Mesothelial cell of epicardium (in vitro differentiated cells): ENCODE measurements around the gene DENND1B. TPM values are rescaled to one million over a fixed set of nuclear protein-coding genes. Genes with fewer than 3 reads are reported as not detected.
A peak's percentile ranks its signal among the peaks of the same experiment; 100 is the strongest.

ENCODE experiments used
- DNase-seq, 2 experiments: peaks; one replicate each; pipeline ENCODE4 v3.0.0; 2021; ENCODE audit warnings: low spot score in 2 of 2; ENCODE audit not compliant: unreplicated experiment in 2 of 2
- H3K27ac Mint-ChIP-seq: 2 replicates; pipeline ENCODE4 v1.8.0; 2021; ENCODE audit warnings: mixed read lengths
- H3K27me3 Mint-ChIP-seq: 2 replicates; pipeline ENCODE4 v1.8.0; 2021; ENCODE audit warnings: low read depth, mixed read lengths
- H3K36me3 Mint-ChIP-seq: 2 replicates; pipeline ENCODE4 v1.8.0; 2021; ENCODE audit warnings: mixed read lengths
- H3K4me1 Mint-ChIP-seq: 2 replicates; pipeline ENCODE4 v1.8.0; 2021; ENCODE audit warnings: mixed read lengths
- H3K4me3 Mint-ChIP-seq: 2 replicates; pipeline ENCODE4 v1.8.0; 2021; ENCODE audit warnings: mild to moderate bottlenecking, moderate library complexity, mixed read lengths
- H3K9me3 Mint-ChIP-seq: 2 replicates; pipeline ENCODE4 v1.8.0; 2021; ENCODE audit warnings: mixed read lengths
- CTCF ChIP-seq: fragments of 200-600 bp; sonication (generic); IDR thresholded peaks from one replicate; pipeline ENCODE4 v1.5.0; 2021; ENCODE audit warnings: antibody characterized with exemption; ENCODE audit not compliant: unreplicated experiment
- total RNA-seq: library from RNA; stranded (reverse); gene quantifications from 3 replicates; pipeline ENCODE4 v1.2.1, GENCODE V29; 2021

Gene DENND1B
- total RNA-seq, 1 donor from 2014 or later, result 27.9 TPM

GRCh38 chr1:197696372-197696771 lies 78.9 kb downstream of the DENND1B start:
- peaks cover 30% of the 10 kb centered on the region for H3K9me3 Mint-ChIP-seq
- no peak overlapping the region for H3K4me3 Mint-ChIP-seq
- H3K27me3 Mint-ChIP-seq, result no peaks in the 10 kb centered on the region
- H3K27ac Mint-ChIP-seq, result peak overlapping the region; percentile 22
- no peak for DNase-seq
- H3K4me1 Mint-ChIP-seq, result peaks cover 23% of the 10 kb centered on the region
- TF ChIP-seq CTCF, result no peak
- peaks cover 19% of the 10 kb centered on the region for H3K36me3 Mint-ChIP-seq

- DNase-seq, result no peak
- TF ChIP-seq CTCF, result no peak
- Mint-ChIP-seq H3K27ac (no peak overlapping the region), H3K36me3 (peaks cover 19% of the 10 kb centered on the region), H3K9me3 (peaks cover 31% of the 10 kb centered on the region), H3K4me3 (no peak overlapping the region), H3K4me1 (peaks cover 23% of the 10 kb centered on the region), H3K27me3 (no peaks in the 10 kb centered on the region)
Observed at GRCh38 chr1:197695961-197696360, 79.3 kb downstream of the DENND1B start.

GRCh38 chr1:197692965-197693364 lies 82.3 kb downstream of the DENND1B start:
- DNase-seq, result no peak
- Mint-ChIP-seq H3K9me3 (peaks cover 19% of the 10 kb centered on the region), H3K4me3 (no peak overlapping the region), H3K4me1 (peaks cover 23% of the 10 kb centered on the region), H3K36me3 (peaks cover 24% of the 10 kb centered on the region), H3K27ac (no peak overlapping the region), H3K27me3 (no peaks in the 10 kb centered on the region)
- TF ChIP-seq CTCF, result no peak

- Mint-ChIP-seq H3K27ac (no peak overlapping the region), H3K36me3 (peaks cover 29% of the 10 kb centered on the region), H3K4me3 (no peak overlapping the region), H3K9me3 (peaks cover 24% of the 10 kb centered on the region), H3K4me1 (peaks cover 22% of the 10 kb centered on the region), H3K27me3 (no peaks in the 10 kb centered on the region)
- no peak for TF ChIP-seq CTCF
- no peak for DNase-seq
Observed at GRCh38 chr1:197691816-197692215, 83.5 kb downstream of the DENND1B start.

- Mint-ChIP-seq H3K9me3 (peaks cover 24% of the 10 kb centered on the region), H3K27ac (no peak overlapping the region), H3K36me3 (peaks cover 29% of the 10 kb centered on the region), H3K4me3 (no peak overlapping the region), H3K4me1 (peaks cover 33% of the 10 kb centered on the region), H3K27me3 (no peaks in the 10 kb centered on the region)
- DNase-seq, result no peak
- TF ChIP-seq CTCF, result no peak
Observed at GRCh38 chr1:197690074-197690473, 85.2 kb downstream of the DENND1B start.

GRCh38 chr1:197688233-197688632 lies 87.0 kb downstream of the DENND1B start:
- H3K4me1 Mint-ChIP-seq, result peaks cover 41% of the 10 kb centered on the region
- no peak overlapping the region for H3K27ac Mint-ChIP-seq
- H3K36me3 Mint-ChIP-seq, result peaks cover 29% of the 10 kb centered on the region
- H3K9me3 Mint-ChIP-seq, result peaks cover 24% of the 10 kb centered on the region
- no peaks in the 10 kb centered on the region for H3K27me3 Mint-ChIP-seq
- H3K4me3 Mint-ChIP-seq, result no peak overlapping the region
- no peak for DNase-seq
- TF ChIP-seq CTCF, result no peak
